ENCODE measurements around the gene HOXA9.

The HOXA9 gene

DNA sequence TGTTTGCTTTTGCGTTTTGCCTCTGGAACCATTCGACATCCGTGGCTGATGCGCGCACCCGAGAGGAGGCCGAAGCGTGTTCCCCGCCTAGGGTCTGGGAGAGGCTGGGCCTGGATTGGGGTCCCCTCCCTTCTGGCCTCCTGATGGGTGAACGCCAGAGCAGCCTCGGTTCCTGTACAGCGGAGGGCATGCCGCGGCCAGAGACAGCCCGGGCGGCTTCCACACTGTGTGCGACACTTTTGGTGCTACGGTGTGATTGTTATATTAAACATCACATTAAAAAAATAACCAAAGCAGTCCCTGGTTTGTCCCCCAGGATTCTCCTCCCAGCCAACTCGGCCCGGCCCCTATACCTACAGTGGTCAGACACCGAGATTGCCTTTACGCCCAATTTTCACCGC is 5.2 kb downstream of the HOXA9 start:
- TF ChIP-seq, protein P1, sequence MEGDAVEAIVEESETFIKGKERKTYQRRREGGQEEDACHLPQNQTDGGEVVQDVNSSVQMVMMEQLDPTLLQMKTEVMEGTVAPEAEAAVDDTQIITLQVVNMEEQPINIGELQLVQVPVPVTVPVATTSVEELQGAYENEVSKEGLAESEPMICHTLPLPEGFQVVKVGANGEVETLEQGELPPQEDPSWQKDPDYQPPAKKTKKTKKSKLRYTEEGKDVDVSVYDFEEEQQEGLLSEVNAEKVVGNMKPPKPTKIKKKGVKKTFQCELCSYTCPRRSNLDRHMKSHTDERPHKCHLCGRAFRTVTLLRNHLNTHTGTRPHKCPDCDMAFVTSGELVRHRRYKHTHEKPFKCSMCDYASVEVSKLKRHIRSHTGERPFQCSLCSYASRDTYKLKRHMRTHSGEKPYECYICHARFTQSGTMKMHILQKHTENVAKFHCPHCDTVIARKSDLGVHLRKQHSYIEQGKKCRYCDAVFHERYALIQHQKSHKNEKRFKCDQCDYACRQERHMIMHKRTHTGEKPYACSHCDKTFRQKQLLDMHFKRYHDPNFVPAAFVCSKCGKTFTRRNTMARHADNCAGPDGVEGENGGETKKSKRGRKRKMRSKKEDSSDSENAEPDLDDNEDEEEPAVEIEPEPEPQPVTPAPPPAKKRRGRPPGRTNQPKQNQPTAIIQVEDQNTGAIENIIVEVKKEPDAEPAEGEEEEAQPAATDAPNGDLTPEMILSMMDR (IDR thresholded peaks at IDR 0.05; ENCODE audit: low read depth, low read length, missing control alignments) = no peak
- no peak overlapping the region for H3K4me3 ChIP-seq (ENCODE audit: low read depth, low read length)

DNA sequence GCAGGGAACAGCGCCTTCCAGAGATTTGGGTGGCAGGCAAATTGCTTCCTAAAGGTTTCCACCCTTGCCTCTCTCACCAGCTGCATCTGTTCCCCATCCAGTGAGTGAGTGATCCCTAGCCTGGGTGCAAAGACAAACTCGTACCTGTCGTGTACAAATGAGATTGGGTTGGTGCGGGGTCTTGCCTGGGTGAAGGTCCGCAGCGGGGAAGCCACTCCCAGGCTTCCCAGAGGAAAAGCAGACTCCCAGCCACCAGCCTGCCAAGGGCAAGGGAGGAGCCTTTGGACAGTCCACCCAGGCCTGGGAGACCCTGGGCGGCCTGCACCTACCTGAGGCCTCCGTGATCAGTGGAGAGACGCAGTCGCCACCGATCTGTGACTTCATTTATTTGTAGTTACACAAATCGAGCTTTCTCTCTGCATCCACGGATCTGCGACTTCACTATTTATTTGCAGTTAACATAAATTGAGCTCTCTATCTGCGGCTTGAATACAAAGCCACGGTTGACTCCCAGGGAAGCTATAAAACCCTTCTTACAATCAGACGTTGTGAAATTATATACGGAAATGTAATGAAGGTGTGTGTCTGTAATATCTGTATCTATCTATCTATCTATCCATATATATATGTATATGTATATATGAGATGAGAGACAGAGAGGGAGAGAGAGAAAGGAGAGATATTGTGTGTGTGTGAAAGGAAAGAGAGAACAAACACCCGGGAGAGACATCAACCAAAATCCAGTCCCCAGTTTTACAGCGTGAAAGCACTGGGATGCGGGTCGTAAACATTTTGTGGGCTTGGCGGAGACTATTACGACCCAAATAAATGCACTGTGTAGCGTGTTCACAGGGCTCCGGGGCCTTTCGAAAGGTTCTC is 5.8 kb downstream of the HOXA9 start:
- in situ Hi-C loops (cut with HindIII; ENCODE audit: low sequenced_read_pairs) = loop anchor here (5.0 to 25.0 kb wide), 2 partner anchors 772 to 997 kb away; partner anchors contain the start of gene NFE2L3
- DNase-seq (ENCODE audit: low read depth) = no peak
- TF ChIP-seq, protein P1 (IDR thresholded peaks at IDR 0.05; ENCODE audit: low read depth, low read length, missing control alignments) = no peak
- no peak overlapping the region for H3K4me3 ChIP-seq (ENCODE audit: low read depth, low read length)

More for the DNA sequence above, 5.2 kb downstream of the HOXA9 start:
- DNase-seq (ENCODE audit: low read depth) = no peak
- in situ Hi-C loops (cut with HindIII; ENCODE audit: low sequenced_read_pairs) = loop anchor here (5.0 to 25.0 kb wide), 2 partner anchors 773 to 998 kb away; partner anchors contain the start of gene NFE2L3

DNA sequence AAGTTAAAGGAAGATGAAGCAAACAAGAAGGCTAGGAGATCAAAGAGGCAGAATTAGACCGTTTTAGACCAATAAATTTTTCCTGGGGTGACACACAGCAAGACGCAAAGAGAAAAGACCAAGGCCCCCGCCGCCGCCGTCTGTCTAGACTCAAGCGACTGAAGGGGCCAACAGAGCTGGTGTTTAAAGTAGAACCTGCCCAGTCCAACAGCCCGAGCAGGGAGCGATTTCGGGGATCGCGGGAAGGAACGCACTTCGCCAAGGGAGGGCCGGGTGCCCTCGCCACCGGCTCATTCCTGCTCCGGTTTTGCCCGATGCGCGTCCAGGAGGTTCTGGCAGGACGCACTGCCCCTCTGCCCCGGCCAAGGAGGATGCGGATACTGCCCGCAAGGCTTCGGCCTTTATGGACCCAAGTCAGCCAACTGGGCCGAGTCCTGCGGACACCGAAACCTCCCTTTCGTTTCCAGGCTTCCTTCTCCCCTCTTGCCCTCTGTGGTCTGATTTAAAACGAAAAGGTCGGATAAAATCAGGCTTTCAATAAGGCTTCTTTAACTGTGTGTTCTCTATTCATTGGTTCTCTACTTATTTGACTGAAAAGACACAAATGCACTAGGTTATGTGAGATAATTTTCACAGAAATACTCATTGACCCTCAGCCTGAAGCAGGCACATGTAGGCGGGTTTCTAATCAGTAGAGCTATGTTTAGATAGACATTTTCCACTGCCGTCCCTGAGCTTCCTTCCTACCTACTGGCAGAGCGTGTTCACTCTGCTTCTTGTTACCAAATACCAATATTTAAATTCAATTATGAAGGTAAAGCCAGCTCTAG is 6.7 kb downstream of the HOXA9 start:
- in situ Hi-C loops (cut with HindIII; ENCODE audit: low sequenced_read_pairs) = loop anchor here (25.0 kb wide), 1 partner anchor 996 kb away; the partner anchor contains the start of gene NFE2L3
- no peak for DNase-seq (ENCODE audit: low read depth)
- no peak overlapping the region for H3K4me3 ChIP-seq (ENCODE audit: low read depth, low read length)
- TF ChIP-seq, protein P1 (IDR thresholded peaks at IDR 0.05; ENCODE audit: low read depth, low read length, missing control alignments) = no peak

DNA sequence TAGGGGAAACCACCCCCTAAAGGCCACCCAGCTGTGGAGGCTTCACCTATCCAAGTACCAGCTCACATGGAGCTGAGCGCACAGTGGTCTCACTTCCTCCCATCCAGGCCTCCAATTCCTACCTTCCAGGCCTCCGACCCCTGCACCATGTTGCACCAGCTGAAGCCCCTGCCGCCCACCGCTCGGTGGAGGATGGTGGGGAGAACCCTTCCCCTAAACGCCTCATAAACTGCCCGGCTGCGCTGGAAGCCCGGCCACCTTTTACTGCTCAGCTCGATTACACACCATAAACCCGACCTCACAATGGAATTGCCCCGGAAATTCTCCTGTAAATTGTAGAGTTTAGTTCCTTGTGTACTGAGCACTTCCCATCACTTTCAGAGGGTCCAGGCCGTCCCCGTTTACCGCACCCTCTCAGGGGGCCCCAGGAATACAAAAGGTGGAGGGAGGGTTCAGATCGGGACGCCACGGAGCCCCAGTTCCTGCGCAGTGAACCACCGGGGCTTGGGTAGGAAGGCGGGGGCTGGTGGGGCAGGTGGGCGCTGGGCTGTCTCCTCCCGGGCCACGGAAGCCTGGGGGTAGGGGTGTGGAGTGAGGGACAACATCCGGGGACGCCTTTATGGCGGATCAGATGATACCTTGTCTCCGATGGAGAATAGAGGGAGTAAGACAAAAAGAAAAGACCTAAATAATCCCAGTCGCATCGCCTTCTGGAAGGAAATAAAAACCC is 7.5 kb downstream of the HOXA9 start:
- in situ Hi-C loops (cut with HindIII; ENCODE audit: low sequenced_read_pairs) = loop anchor here (25.0 kb wide), 1 partner anchor 996 kb away; the partner anchor contains the start of gene NFE2L3
- H3K4me3 ChIP-seq (ENCODE audit: low read depth, low read length) = no peak overlapping the region
- TF ChIP-seq, protein P1 (IDR thresholded peaks at IDR 0.05; ENCODE audit: low read depth, low read length, missing control alignments) = no peak
- no peak for DNase-seq (ENCODE audit: low read depth)

GRCh38 chr7:27156916-27157701 is 8.2 kb downstream of the HOXA9 start:
- H3K4me3 ChIP-seq (ENCODE audit: low read depth, low read length) = no peak overlapping the region
- TF ChIP-seq, protein P1 (IDR thresholded peaks at IDR 0.05; ENCODE audit: low read depth, low read length, missing control alignments) = no peak
- DNase-seq (ENCODE audit: low read depth) = no peak
- in situ Hi-C loops (cut with HindIII; ENCODE audit: low sequenced_read_pairs) = loop anchor here (25.0 kb wide), 1 partner anchor 995 kb away; the partner anchor contains the start of gene NFE2L3
